Endothelial cell of umbilical vein (primary cell): ENCODE results near the gene IQCC. TPM values are rescaled to one million over a fixed set of nuclear protein-coding genes. Genes with fewer than 3 reads are reported as not detected.

Source experiments
- BruUV-seq: library from RNA; stranded (reverse); fragments of 400-500 nt; replicated peaks from 2 replicates; lab custom pipeline; 2021; lab: Mats Ljungman, UMichigan
- CTCF ChIA-PET: fragments of 300-600, 350-600 bp; sonication (Branson Sonifier 250); formaldehyde crosslinking; loops from one replicate; lab custom pipeline; 2021; ENCODE audit warnings: antibody characterized with exemption, inconsistent platforms; lab: Charles Lee
- POLR2A ChIA-PET: fragments of 300-600, 350-600 bp; sonication (Branson Sonifier 250); formaldehyde crosslinking; loops from one replicate; lab custom pipeline; 2021; ENCODE audit warnings: antibody characterized with exemption, inconsistent platforms; lab: Charles Lee
- DNase-seq: peaks from one replicate; pipeline ENCODE4 v3.0.0-alpha.2; 2011; ENCODE audit warnings: low read depth, low spot score
- FAIRE-seq: peaks from 2 replicates; lab custom pipeline; 2011; peaks lifted over from hg19 to GRCh38; lab: Jason Lieb, UNC
- H2AFZ ChIP-seq: 2 replicates; pipeline ENCODE4 v1.6.0; 2012; ENCODE audit warnings: low read depth, low read length, control low read depth, inconsistent platforms
- H3K27ac ChIP-seq: 2 replicates; pipeline ENCODE4 v1.5.1; 2011; ENCODE audit warnings: low read depth, mild to moderate bottlenecking, control low read depth, low read length, moderate library complexity; ENCODE audit not compliant: insufficient read depth
- H3K27me3 ChIP-seq, 2 experiments: 2 replicates each; pipeline versions ENCODE4 v1.6.0 to v1.6.1; 2011; ENCODE audit warnings: low read length in 2 of 2, mixed read lengths in 1 of 2; ENCODE audit not compliant: control insufficient read depth in 2 of 2, insufficient read depth in 2 of 2
- H3K36me3 ChIP-seq, 2 experiments: 2 replicates in 1 of 2; 3 replicates in 1 of 2; pipeline ENCODE4 v1.5.1; 2011; ENCODE audit warnings: low read length in 2 of 2, mild to moderate bottlenecking in 1 of 2, moderate library complexity in 1 of 2; ENCODE audit not compliant: control insufficient read depth in 2 of 2, insufficient read depth in 2 of 2; ENCODE audit errors: extremely low read depth in 1 of 2
- H3K4me1 ChIP-seq: 3 replicates; pipeline ENCODE4 v1.5.1; 2011; ENCODE audit warnings: mild to moderate bottlenecking, low read length; ENCODE audit not compliant: control insufficient read depth, insufficient read depth; ENCODE audit errors: extremely low read depth
- H3K4me2 ChIP-seq: 2 replicates; pipeline ENCODE4 v1.6.1; 2011; ENCODE audit warnings: low read length, control low read depth, mixed read lengths; ENCODE audit not compliant: insufficient read depth
- H3K4me3 ChIP-seq, 3 experiments: fragments of 200-600 bp in 1 of 3; sonication (generic), shearing (Covaris generic) in 1 of 3; replicated peaks in 1 of 3; 2 replicates each; pipeline ENCODE4 v1.5.1; 2011 to 2016; ENCODE audit warnings: control low read depth in 3 of 3, low read length in 3 of 3, mild to moderate bottlenecking in 2 of 3, inconsistent platforms in 1 of 3, low read depth in 1 of 3, moderate library complexity in 1 of 3; ENCODE audit not compliant: insufficient read depth in 1 of 3
- H3K79me2 ChIP-seq: 2 replicates; pipeline ENCODE4 v1.6.0; 2012; ENCODE audit warnings: low read length, inconsistent platforms; ENCODE audit not compliant: control insufficient read depth, insufficient read depth
- H3K9ac ChIP-seq: replicated peaks from 2 replicates; pipeline ENCODE3; 2011; ENCODE audit warnings: low read length, control low read depth; ENCODE audit not compliant: insufficient read depth; ENCODE audit errors: extremely low read depth
- H3K9me1 ChIP-seq: replicated peaks from 3 replicates; pipeline ENCODE4 v1.6.0; 2011; ENCODE audit warnings: mild to moderate bottlenecking, low read length; ENCODE audit not compliant: control insufficient read depth, insufficient read depth; ENCODE audit errors: extremely low read depth
- H3K9me3 ChIP-seq: replicated peaks from 2 replicates; pipeline ENCODE4 v1.5.1; 2012; ENCODE audit warnings: low read length, inconsistent platforms; ENCODE audit not compliant: control insufficient read depth, insufficient read depth
- H4K20me1 ChIP-seq: replicated peaks from 2 replicates; pipeline ENCODE3; 2011; ENCODE audit warnings: mild to moderate bottlenecking, low read length; ENCODE audit not compliant: control insufficient read depth, insufficient read depth; ENCODE audit errors: extremely low read depth
- EZH2 ChIP-seq: IDR thresholded peaks from 2 replicates; pipeline ENCODE4 v1.6.1; 2012; ENCODE audit warnings: borderline replicate concordance, low read depth, mild to moderate bottlenecking, moderate library complexity, low read length, inconsistent platforms; ENCODE audit not compliant: severe bottlenecking
- FOS ChIP-seq: IDR thresholded peaks from 2 replicates; pipeline ENCODE4 v1.6.1; 2011; ENCODE audit warnings: mild to moderate bottlenecking, low read length, moderate library complexity, borderline replicate concordance; ENCODE audit not compliant: insufficient read depth
- GATA2 ChIP-seq: IDR thresholded peaks from 2 replicates; pipeline ENCODE4 v1.7.0; 2011; ENCODE audit warnings: low read depth, mild to moderate bottlenecking, moderate library complexity, mixed read lengths, low read length; ENCODE audit not compliant: insufficient read length, insufficient read depth
- JUN ChIP-seq: IDR thresholded peaks from 2 replicates; pipeline ENCODE4 v1.6.1; 2011; ENCODE audit warnings: borderline replicate concordance, low read depth; ENCODE audit not compliant: insufficient read length, insufficient read depth
- MYC ChIP-seq: IDR thresholded peaks from one replicate; pipeline ENCODE4 v1.6.1; 2011; ENCODE audit warnings: mild to moderate bottlenecking, low read depth, low read length
- POLR2A ChIP-seq: IDR thresholded peaks from 2 replicates; pipeline ENCODE4 v1.6.1; 2012; ENCODE audit warnings: low read depth, mild to moderate bottlenecking, control low read depth, low read length
- POLR2AphosphoS5 ChIP-seq: IDR thresholded peaks from 2 replicates; pipeline ENCODE4 v1.6.1; 2012; ENCODE audit warnings: low read depth, mild to moderate bottlenecking, control low read depth, low read length, moderate library complexity; ENCODE audit not compliant: insufficient read depth
- dilution Hi-C: fragments of 300-500 bp; cut with MboI; formaldehyde crosslinking; loops from one replicate; pipeline ENCODE4 v1.15.0; 2019; ENCODE audit warnings: low sequenced_read_pairs; ENCODE audit not compliant: extremely low pct_ligation_motif_present
- intact Hi-C: fragments of 100-400 bp; cut with micrococcal nuclease; formaldehyde crosslinking; loops from one replicate; pipeline ENCODE4 v1.10.0; 2022
- polyA plus RNA-seq, 4 experiments: library from polyadenylated mRNA; depleted of rRNA in 3 of 4; stranded (reverse) in 3 of 4; unstranded in 1 of 4; fragments of >200 nt; gene quantifications; 2 replicates each; pipeline versions ENCODE4 v1.2.1 to v1.2.3, GENCODE V29; 2011 to 2012; ENCODE audit warnings: missing spikeins in 1 of 4
- total RNA-seq: library from RNA; stranded (reverse); gene quantifications from 2 replicates; pipeline ENCODE4 v1.2.3, GENCODE V29; 2021
- TF ChIP-seq, protein P1 (sequence below): IDR thresholded peaks from 2 replicates; pipeline ENCODE4 v1.6.1; 2011; ENCODE audit not compliant: insufficient read depth, insufficient read length
- TF ChIP-seq, protein P2 (sequence below), 2 donors: IDR thresholded peaks; 1 replicate in 1 of 2; 2 replicates in 1 of 2; pipeline ENCODE4 v1.5.1; 2011; ENCODE audit warnings: low read length in 2 of 2, mild to moderate bottlenecking in 2 of 2, moderate library complexity in 2 of 2, control low read depth in 1 of 2, inconsistent platforms in 1 of 2, low read depth in 1 of 2; ENCODE audit not compliant: insufficient read depth in 1 of 2; ENCODE audit errors: extremely low read depth in 1 of 2

The IQCC gene
- total and polyA plus RNA-seq, 2 donors (not counting 3 experiments of a cell fraction or from before 2014, with no cell fraction given): 1.1 to 1.8 TPM

DNA sequence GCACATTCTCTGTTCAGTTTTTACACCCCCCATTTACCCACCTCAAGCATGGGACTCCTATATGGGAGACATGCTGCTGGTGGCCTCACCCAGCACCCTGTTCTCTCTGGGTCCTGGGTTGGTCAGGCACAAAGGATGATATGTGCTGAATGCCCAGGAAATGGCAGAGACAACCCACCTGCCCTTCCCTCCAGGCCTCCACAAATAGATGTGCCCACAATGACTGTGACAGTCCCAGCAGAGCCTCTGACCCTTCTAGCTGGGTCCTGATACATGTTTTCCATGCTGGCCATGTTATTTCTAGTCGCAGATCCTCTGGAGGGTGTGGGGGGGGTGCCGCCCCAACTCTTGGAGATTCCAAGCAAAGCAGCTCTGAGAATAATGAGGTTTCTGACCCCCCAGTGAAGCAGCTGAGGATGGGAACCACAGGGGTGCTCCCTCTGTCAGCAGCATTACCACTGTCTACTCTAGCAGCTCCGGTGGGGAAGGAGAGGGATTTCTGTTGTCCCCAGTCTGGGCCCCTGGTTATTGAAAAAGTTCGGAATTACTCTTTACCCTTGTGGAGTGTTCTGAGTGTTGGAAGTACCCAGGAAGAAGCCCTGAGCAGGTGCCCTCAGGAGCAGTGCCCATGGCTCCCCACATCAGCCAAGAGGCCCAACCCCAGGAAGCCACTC is 6.3 kb upstream of the IQCC start:
- FAIRE-seq (no peak), DNase-seq (no peak)
- Histone ChIP-seq H3K36me3 (peaks cover 13 to 27% of the 10 kb centered on the region in 2 experiments), H3K27ac (no peak overlapping the region), H3K9ac (no peak overlapping the region), H3K9me3 (no peaks in the 10 kb centered on the region), H2AFZ (no peak overlapping the region), H3K4me1 (peaks cover 14% of the 10 kb centered on the region), H3K4me2 (no peak overlapping the region), H3K4me3 (no peak overlapping the region), H4K20me1 (no peaks in the 10 kb centered on the region), H3K27me3 (no peaks in the 10 kb centered on the region), H3K9me1 (no peaks in the 10 kb centered on the region), H3K79me2 (no peaks in the 10 kb centered on the region)
- TF ChIP-seq POLR2A (no peak), JUN (no peak), GATA2 (no peak), POLR2AphosphoS5 (no peak), MYC (no peak), FOS (no peak), EZH2 (no peak)
- TF ChIP-seq, protein P1, sequence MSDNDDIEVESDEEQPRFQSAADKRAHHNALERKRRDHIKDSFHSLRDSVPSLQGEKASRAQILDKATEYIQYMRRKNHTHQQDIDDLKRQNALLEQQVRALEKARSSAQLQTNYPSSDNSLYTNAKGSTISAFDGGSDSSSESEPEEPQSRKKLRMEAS: no peak
- TF ChIP-seq, protein P2, sequence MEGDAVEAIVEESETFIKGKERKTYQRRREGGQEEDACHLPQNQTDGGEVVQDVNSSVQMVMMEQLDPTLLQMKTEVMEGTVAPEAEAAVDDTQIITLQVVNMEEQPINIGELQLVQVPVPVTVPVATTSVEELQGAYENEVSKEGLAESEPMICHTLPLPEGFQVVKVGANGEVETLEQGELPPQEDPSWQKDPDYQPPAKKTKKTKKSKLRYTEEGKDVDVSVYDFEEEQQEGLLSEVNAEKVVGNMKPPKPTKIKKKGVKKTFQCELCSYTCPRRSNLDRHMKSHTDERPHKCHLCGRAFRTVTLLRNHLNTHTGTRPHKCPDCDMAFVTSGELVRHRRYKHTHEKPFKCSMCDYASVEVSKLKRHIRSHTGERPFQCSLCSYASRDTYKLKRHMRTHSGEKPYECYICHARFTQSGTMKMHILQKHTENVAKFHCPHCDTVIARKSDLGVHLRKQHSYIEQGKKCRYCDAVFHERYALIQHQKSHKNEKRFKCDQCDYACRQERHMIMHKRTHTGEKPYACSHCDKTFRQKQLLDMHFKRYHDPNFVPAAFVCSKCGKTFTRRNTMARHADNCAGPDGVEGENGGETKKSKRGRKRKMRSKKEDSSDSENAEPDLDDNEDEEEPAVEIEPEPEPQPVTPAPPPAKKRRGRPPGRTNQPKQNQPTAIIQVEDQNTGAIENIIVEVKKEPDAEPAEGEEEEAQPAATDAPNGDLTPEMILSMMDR (IDR thresholded peaks at IDR 0.05; ENCODE audit: extremely low read depth in 1 of 2, insufficient read depth in 1 of 2, low read depth in 1 of 2, low read length in 2 of 2): no peak
- CTCF ChIA-PET: no interaction called here
- intact Hi-C loops: no loop called here
- no TSS peak for BruUV-seq
- POLR2A ChIA-PET: no interaction called here
- dilution Hi-C loops: no loop called here
